Activated CD8-positive, alpha-beta memory T cell treated with anti-CD3 and anti-CD28 coated beads, Interleukin-2, amount 10 ng/mL, durations not matched to agents 7 days and 5 days (primary cell): ENCODE measurements around the gene HES4. TPM values are rescaled to one million over a fixed set of nuclear protein-coding genes. Genes with fewer than 3 reads are reported as not detected.
A peak's percentile ranks its signal among the peaks of the same experiment; 100 is the strongest.
"Not testable (repeated sequence)": the region's sequence is repeated elsewhere in the genome, so short reads cannot be mapped to it uniquely, and the experiment has no call there.

Experiments used
- ATAC-seq: fragments of 150-1000 bp; cut with Tn5 transposase; one replicate; pipeline ENCODE4 v1.10.0; 2021; ENCODE audit warnings: moderate library complexity
- CTCF ChIA-PET: fragments of 350-600 bp; sonication (Branson Sonifier 250); formaldehyde crosslinking; loops from one replicate; lab custom pipeline; 2021; ENCODE audit warnings: antibody characterized with exemption; lab: Charles Lee
- DNase-seq: peaks from one replicate; pipeline ENCODE4 v3.0.0-alpha.2; 2020
- H3K27ac Mint-ChIP-seq: one replicate; pipeline ENCODE4 v1.8.0; 2021; ENCODE audit warnings: mild to moderate bottlenecking, mixed read lengths
- H3K27me3 Mint-ChIP-seq: one replicate; pipeline ENCODE4 v1.8.0; 2021; ENCODE audit warnings: mixed read lengths
- H3K36me3 Mint-ChIP-seq: one replicate; pipeline ENCODE4 v1.8.0; 2021; ENCODE audit warnings: mild to moderate bottlenecking, mixed read lengths
- H3K4me1 Mint-ChIP-seq: one replicate; pipeline ENCODE4 v1.8.0; 2021; ENCODE audit warnings: mixed read lengths
- H3K4me3 Mint-ChIP-seq: one replicate; pipeline ENCODE4 v1.8.0; 2021; ENCODE audit warnings: mild to moderate bottlenecking, moderate library complexity, mixed read lengths
- H3K9me3 Mint-ChIP-seq: one replicate; pipeline ENCODE4 v1.8.0; 2022; ENCODE audit warnings: low read depth, mixed read lengths
- total RNA-seq, 2 experiments: library from RNA; stranded (reverse); gene quantifications; one replicate each; pipeline ENCODE4 v1.2.3, GENCODE V29; 2021

The HES4 gene
- total RNA-seq, 2 experiments from 2014 or later = 0.61 to 1.6 TPM

GRCh38 chr1:997713-997992, 2.2 kb downstream of the HES4 start:
- DNase-seq = no peak
- CTCF ChIA-PET = interaction anchor here (1.2 to 8.7 kb wide), 2 partner anchors 14 to 64 kb away, joined by 3 to 73 read pairs; partner anchors contain the start of gene PERM1
- peaks cover 12% of the 10 kb centered on the region for H3K4me1 Mint-ChIP-seq
- peaks cover 1% of the 10 kb centered on the region for H3K36me3 Mint-ChIP-seq
- H3K9me3 Mint-ChIP-seq = no peaks in the 10 kb centered on the region
- H3K27me3 Mint-ChIP-seq = peaks cover 39% of the 10 kb centered on the region
- H3K27ac Mint-ChIP-seq = no peak overlapping the region
- no peak overlapping the region for H3K4me3 Mint-ChIP-seq
- no peak for ATAC-seq

GRCh38 chr1:996851-997712, 2.8 kb downstream of the HES4 start:
- CTCF ChIA-PET = interaction anchor here (1.2 to 8.7 kb wide), 2 partner anchors 14 to 64 kb away, joined by 3 to 73 read pairs; partner anchors contain the start of gene PERM1
- no peak for ATAC-seq
- H3K27ac Mint-ChIP-seq = no peak overlapping the region
- no peak overlapping the region for H3K4me3 Mint-ChIP-seq
- peaks cover 39% of the 10 kb centered on the region for H3K27me3 Mint-ChIP-seq
- H3K9me3 Mint-ChIP-seq = no peaks in the 10 kb centered on the region
- peaks cover 1% of the 10 kb centered on the region for H3K36me3 Mint-ChIP-seq
- peaks cover 17% of the 10 kb centered on the region for H3K4me1 Mint-ChIP-seq
- DNase-seq = no peak

- no peak for DNase-seq
- peaks cover 43% of the 10 kb centered on the region for H3K27me3 Mint-ChIP-seq
- H3K36me3 Mint-ChIP-seq = peaks cover 7% of the 10 kb centered on the region
- no peak for ATAC-seq
- peaks cover 5% of the 10 kb centered on the region for H3K9me3 Mint-ChIP-seq
- no peak overlapping the region for H3K4me3 Mint-ChIP-seq
- H3K27ac Mint-ChIP-seq = no peak overlapping the region
- peaks cover 25% of the 10 kb centered on the region for H3K4me1 Mint-ChIP-seq
- CTCF ChIA-PET = interaction anchor here (1.8 kb wide), 1 partner anchor 13 kb away, joined by 6 read pairs; the partner anchor contains the start of gene PERM1
Measured at GRCh38 chr1:995665-996633, 3.9 kb downstream of the HES4 start.

- not testable (repeated sequence) for H3K27ac Mint-ChIP-seq, H3K36me3 Mint-ChIP-seq, DNase-seq, H3K9me3 Mint-ChIP-seq, H3K4me3 Mint-ChIP-seq, ATAC-seq
- CTCF ChIA-PET = interaction anchor here (1.5 to 1.8 kb wide), 4 partner anchors 10 to 35 kb away, joined by 3 to 6 read pairs (median 5); partner anchors contain the start of genes NOC2L and PERM1
- Mint-ChIP-seq H3K4me1 (peaks cover 21% of the 10 kb centered on the region), H3K27me3 (peaks cover 48% of the 10 kb centered on the region)
Measured at GRCh38 chr1:994546-994945, 5.4 kb downstream of the HES4 start.

GRCh38 chr1:993379-993995, 6.4 kb downstream of the HES4 start:
- H3K4me1 Mint-ChIP-seq = peaks cover 21% of the 10 kb centered on the region
- DNase-seq (no peak), ATAC-seq (no peak)
- H3K4me3 Mint-ChIP-seq = no peak overlapping the region
- H3K9me3 Mint-ChIP-seq = peaks cover 5% of the 10 kb centered on the region
- peaks cover 56% of the 10 kb centered on the region for H3K27me3 Mint-ChIP-seq
- H3K27ac Mint-ChIP-seq = no peak overlapping the region
- CTCF ChIA-PET = interaction anchor here (0.7 to 3.1 kb wide), 6 partner anchors 9 to 65 kb away, joined by 3 to 16 read pairs (median 5); partner anchors contain the start of gene NOC2L
- peaks cover 6% of the 10 kb centered on the region for H3K36me3 Mint-ChIP-seq

GRCh38 chr1:992362-992761, 7.5 kb downstream of the HES4 start:
- Mint-ChIP-seq H3K4me3 (no peak overlapping the region), H3K27me3 (peaks cover 61% of the 10 kb centered on the region), H3K4me1 (peaks cover 21% of the 10 kb centered on the region), H3K27ac (no peak overlapping the region), H3K9me3 (peaks cover 5% of the 10 kb centered on the region), H3K36me3 (peaks cover 6% of the 10 kb centered on the region)
- ATAC-seq (peak; percentile 39), DNase-seq (no peak)
- CTCF ChIA-PET = interaction anchor here (1.2 to 3.1 kb wide), 6 partner anchors 9 to 87 kb away, joined by 3 to 16 read pairs (median 7); no protein-coding TSS in a partner anchor

- ATAC-seq (no peak), DNase-seq (no peak)
- H3K4me3 Mint-ChIP-seq = no peak overlapping the region
- peaks cover 21% of the 10 kb centered on the region for H3K4me1 Mint-ChIP-seq
- H3K9me3 Mint-ChIP-seq = peaks cover 5% of the 10 kb centered on the region
- peak overlapping the region; percentile 15 for H3K27ac Mint-ChIP-seq
- H3K36me3 Mint-ChIP-seq = peaks cover 6% of the 10 kb centered on the region
- CTCF ChIA-PET = interaction anchor here (1.2 to 3.1 kb wide), 6 partner anchors 8 to 87 kb away, joined by 3 to 16 read pairs (median 7); no protein-coding TSS in a partner anchor
- peaks cover 56% of the 10 kb centered on the region for H3K27me3 Mint-ChIP-seq
Measured at GRCh38 chr1:991895-992294, 8.0 kb downstream of the HES4 start.

GRCh38 chr1:991275-991674, 8.6 kb downstream of the HES4 start:
- CTCF ChIA-PET = interaction anchor here (1.4 to 3.1 kb wide), 3 partner anchors 11 to 72 kb away, joined by 3 to 16 read pairs (median 8); no protein-coding TSS in a partner anchor
- H3K27me3 Mint-ChIP-seq = peaks cover 60% of the 10 kb centered on the region
- peaks cover 21% of the 10 kb centered on the region for H3K4me1 Mint-ChIP-seq
- not testable (repeated sequence) for H3K4me3 Mint-ChIP-seq, H3K36me3 Mint-ChIP-seq, DNase-seq, H3K9me3 Mint-ChIP-seq, ATAC-seq, H3K27ac Mint-ChIP-seq

GRCh38 chr1:988061-988460, 11.8 kb downstream of the HES4 start:
- H3K27ac Mint-ChIP-seq, DNase-seq, H3K4me3 Mint-ChIP-seq, H3K36me3 Mint-ChIP-seq, ATAC-seq, H3K9me3 Mint-ChIP-seq: not testable (repeated sequence)
- Mint-ChIP-seq H3K4me1 (peaks cover 18% of the 10 kb centered on the region), H3K27me3 (peaks cover 60% of the 10 kb centered on the region)
- CTCF ChIA-PET = interaction anchor here (1.5 kb wide), 1 partner anchor 76 kb away, joined by 4 read pairs; no protein-coding TSS in a partner anchor

GRCh38 chr1:985126-985525, 14.8 kb downstream of the HES4 start:
- no peaks in the 10 kb centered on the region for H3K4me1 Mint-ChIP-seq
- DNase-seq (no peak), ATAC-seq (no peak)
- no peak overlapping the region for H3K4me3 Mint-ChIP-seq
- CTCF ChIA-PET = interaction anchor here (0.8 to 6.9 kb wide), 12 partner anchors 9 to 307 kb away, joined by 3 to 73 read pairs (median 5); partner anchors contain the start of genes HES4, ISG15 and PLEKHN1
- H3K9me3 Mint-ChIP-seq = no peaks in the 10 kb centered on the region
- H3K27me3 Mint-ChIP-seq = peaks cover 54% of the 10 kb centered on the region
- H3K36me3 Mint-ChIP-seq = no peaks in the 10 kb centered on the region
- H3K27ac Mint-ChIP-seq = no peak overlapping the region

GRCh38 chr1:984476-984814, 15.5 kb downstream of the HES4 start:
- Mint-ChIP-seq H3K9me3 (no peaks in the 10 kb centered on the region), H3K27me3 (peaks cover 48% of the 10 kb centered on the region), H3K27ac (no peak overlapping the region), H3K4me3 (no peak overlapping the region), H3K36me3 (no peaks in the 10 kb centered on the region), H3K4me1 (no peaks in the 10 kb centered on the region)
- ATAC-seq (no peak), DNase-seq (no peak)
- CTCF ChIA-PET = interaction anchor here (0.6 to 6.9 kb wide), 21 partner anchors 8 to 307 kb away, joined by 3 to 73 read pairs (median 5); partner anchors contain the start of genes AGRN, C1orf159, HES4 and ISG15

GRCh38 chr1:983798-984475, 16.0 kb downstream of the HES4 start:
- Mint-ChIP-seq H3K4me3 (no peak overlapping the region), H3K4me1 (no peaks in the 10 kb centered on the region), H3K9me3 (no peaks in the 10 kb centered on the region), H3K27ac (no peak overlapping the region), H3K36me3 (no peaks in the 10 kb centered on the region), H3K27me3 (peaks cover 43% of the 10 kb centered on the region)
- peak; percentile 74 for ATAC-seq
- CTCF ChIA-PET = interaction anchor here (0.6 to 6.9 kb wide), 24 partner anchors 8 to 308 kb away, joined by 3 to 73 read pairs (median 5); partner anchors contain the start of genes AGRN, C1orf159, HES4 and ISG15
- DNase-seq = peak; percentile 69
